ENCODE measurements around the gene GPATCH8. TPM values are rescaled to one million over a fixed set of nuclear protein-coding genes. Genes with fewer than 3 reads are reported as not detected.

GPATCH8 gene
- total RNA-seq, result 10 to 100 TPM; 15.3 to 35.5 (median 24.9) TPM

DNA sequence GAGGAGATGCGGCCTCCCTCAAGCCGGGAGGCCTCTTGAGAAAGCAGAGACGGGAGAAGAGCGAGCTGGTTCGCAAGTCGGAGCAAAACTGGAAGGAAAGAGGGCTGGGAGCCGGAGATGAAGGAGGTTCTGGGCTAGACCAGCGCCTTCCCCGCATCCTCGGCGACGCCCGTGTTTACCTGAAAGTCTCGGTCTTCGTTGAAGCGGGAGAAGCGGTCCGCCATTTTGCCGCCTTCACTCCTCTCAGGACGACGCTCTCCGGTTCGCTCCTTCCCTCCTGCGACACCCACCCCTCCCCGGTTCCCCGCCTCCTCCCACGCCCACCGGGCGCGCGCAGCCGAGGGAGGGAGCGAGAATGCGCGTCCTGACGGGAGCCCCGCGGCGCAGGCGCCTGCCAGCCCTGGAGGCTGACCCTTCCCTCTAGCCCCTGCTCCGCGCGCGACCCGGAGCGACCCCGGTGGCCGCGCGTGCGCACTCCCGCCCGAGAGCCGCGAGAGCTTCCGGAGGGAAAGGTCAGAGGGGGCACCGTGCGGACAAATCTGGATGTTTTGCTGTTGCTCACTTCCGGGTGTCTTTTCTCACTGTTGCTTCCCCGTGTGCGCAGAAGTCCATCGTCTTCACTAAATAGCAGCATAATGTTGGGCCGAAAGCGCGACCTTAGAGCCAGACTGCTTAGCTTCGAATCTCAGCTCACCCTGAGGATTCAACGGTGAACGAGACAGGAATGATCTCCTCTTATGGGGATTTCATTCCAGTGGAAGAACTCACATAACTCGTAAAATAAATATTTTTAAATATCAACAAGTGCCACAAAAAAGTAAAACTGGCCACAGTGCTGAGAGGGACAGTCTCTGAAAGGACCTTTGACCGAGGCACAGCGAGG lies at the start of gene GPATCH8:
Gene GPATCH8 (minus strand): TSS at position 260 of the 883 bp plus-strand sequence. CDS start 36 bp downstream, at position 224.
- DNase-seq, result peak; percentile 66
- peaks cover 13 to 50% (median 24%) of the 10 kb centered on the region in 3 donors for H3K4me1 ChIP-seq
- WGBS, 2 donors, result 6 to 9% methylated on average over 25 to 31 of the region's 71 CpGs

GRCh38 chr17:44552361-44552760 lies 49.2 kb upstream of the GPATCH8 start:
- H3K27ac ChIP-seq, result no peak overlapping the region
- H3K4me3 ChIP-seq, result no peak overlapping the region
- H3K27me3 ChIP-seq, result peaks cover 0 to 57% (median 0%) of the 10 kb centered on the region in 4 donors
- H3K9me3 ChIP-seq, result no peaks in the 10 kb centered on the region
- TF ChIP-seq, protein P1, sequence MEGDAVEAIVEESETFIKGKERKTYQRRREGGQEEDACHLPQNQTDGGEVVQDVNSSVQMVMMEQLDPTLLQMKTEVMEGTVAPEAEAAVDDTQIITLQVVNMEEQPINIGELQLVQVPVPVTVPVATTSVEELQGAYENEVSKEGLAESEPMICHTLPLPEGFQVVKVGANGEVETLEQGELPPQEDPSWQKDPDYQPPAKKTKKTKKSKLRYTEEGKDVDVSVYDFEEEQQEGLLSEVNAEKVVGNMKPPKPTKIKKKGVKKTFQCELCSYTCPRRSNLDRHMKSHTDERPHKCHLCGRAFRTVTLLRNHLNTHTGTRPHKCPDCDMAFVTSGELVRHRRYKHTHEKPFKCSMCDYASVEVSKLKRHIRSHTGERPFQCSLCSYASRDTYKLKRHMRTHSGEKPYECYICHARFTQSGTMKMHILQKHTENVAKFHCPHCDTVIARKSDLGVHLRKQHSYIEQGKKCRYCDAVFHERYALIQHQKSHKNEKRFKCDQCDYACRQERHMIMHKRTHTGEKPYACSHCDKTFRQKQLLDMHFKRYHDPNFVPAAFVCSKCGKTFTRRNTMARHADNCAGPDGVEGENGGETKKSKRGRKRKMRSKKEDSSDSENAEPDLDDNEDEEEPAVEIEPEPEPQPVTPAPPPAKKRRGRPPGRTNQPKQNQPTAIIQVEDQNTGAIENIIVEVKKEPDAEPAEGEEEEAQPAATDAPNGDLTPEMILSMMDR (IDR thresholded peaks at IDR 0.05), result no peak
- no peak for TF ChIP-seq POLR2A (IDR thresholded peaks at IDR 0.05)
- intact Hi-C loops (cut with DNase I), result no loop called here
- H3K4me1 ChIP-seq, result peaks cover under 1 to 16% (median 4%) of the 10 kb centered on the region in 3 donors
- no peak for DNase-seq
- no peaks in the 10 kb centered on the region for H3K36me3 ChIP-seq
- 60 to 65% methylated on average over 9 of the region's 9 CpGs for WGBS, 2 donors

More for the DNA sequence above, at the start of gene GPATCH8:
- Histone ChIP-seq H3K4me3 (peak within 1 kb of the TSS; percentile 63 to 99 (median 86)), H3K9me3 (no peaks in the 10 kb centered on the region), H3K36me3 (no peaks in the 10 kb centered on the region), H3K27me3 (peaks cover 0 to 9% (median 0%) of the 10 kb centered on the region in 4 donors), H3K27ac (peak within 1 kb of the TSS; percentile 89 to 96 (median 93))
- intact Hi-C loops (cut with DNase I), result loop anchor here (10.0 kb wide), 1 partner anchor 299 kb away; no protein-coding TSS in a partner anchor
- TF ChIP-seq, protein P1 (IDR thresholded peaks at IDR 0.05), result no peak
- peak in 3 of 4 donors; percentile 31 to 72 (median 59) for TF ChIP-seq POLR2A (IDR thresholded peaks at IDR 0.05)

DNA sequence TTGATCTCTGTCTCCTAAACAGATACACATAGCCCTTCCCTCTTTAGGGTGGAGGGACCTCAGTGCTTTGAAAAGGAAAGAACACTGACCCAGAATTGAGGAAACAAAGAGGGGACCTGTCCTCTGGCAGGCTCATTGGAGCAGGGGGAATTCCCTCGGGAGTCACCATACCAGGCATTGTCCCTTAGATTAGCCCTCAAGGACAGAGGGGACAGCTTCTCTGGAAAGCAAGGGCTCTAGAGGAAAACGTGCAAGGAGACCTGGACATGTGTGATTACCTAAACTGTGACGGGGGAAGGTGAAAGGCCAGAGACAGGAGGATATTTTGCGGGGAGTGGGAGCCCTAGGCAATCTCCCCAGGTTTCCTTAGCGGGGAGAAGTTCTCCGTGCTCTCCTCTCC lies 46.5 kb upstream of the GPATCH8 start:
- no peak for TF ChIP-seq POLR2A (IDR thresholded peaks at IDR 0.05)
- TF ChIP-seq, protein P1 (IDR thresholded peaks at IDR 0.05), result no peak
- Histone ChIP-seq H3K27ac (no peak overlapping the region), H3K27me3 (peaks cover 0 to 58% (median 0%) of the 10 kb centered on the region in 4 donors), H3K4me1 (no peaks in the 10 kb centered on the region), H3K9me3 (no peaks in the 10 kb centered on the region), H3K4me3 (no peak overlapping the region), H3K36me3 (no peaks in the 10 kb centered on the region)
- DNase-seq, result no peak
- intact Hi-C loops (cut with DNase I), result no loop called here
- WGBS, 2 donors, result 57 to 66% methylated on average over 5 to 6 of the region's 6 CpGs

GRCh38 chr17:44548376-44549230 lies 45.4 kb upstream of the GPATCH8 start:
- Histone ChIP-seq H3K36me3 (no peaks in the 10 kb centered on the region), H3K27ac (peak overlapping the region in 2 of 4 donors; percentile 23 to 49), H3K4me3 (no peak overlapping the region), H3K4me1 (no peaks in the 10 kb centered on the region), H3K27me3 (peaks cover 0 to 58% (median 0%) of the 10 kb centered on the region in 4 donors), H3K9me3 (no peaks in the 10 kb centered on the region)
- TF ChIP-seq POLR2A (IDR thresholded peaks at IDR 0.05), result no peak
- TF ChIP-seq, protein P1 (IDR thresholded peaks at IDR 0.05), result no peak
- 65 to 91% methylated on average over 3 of the region's 3 CpGs for WGBS, 2 donors
- intact Hi-C loops (cut with DNase I), result no loop called here
- DNase-seq, result no peak

Measured in esophagus squamous epithelium (tissue), 5 donors.